Renal cortical epithelial cell (primary cell): ENCODE measurements around the gene CNKSR3. TPM values are rescaled to one million over a fixed set of nuclear protein-coding genes. Genes with fewer than 3 reads are reported as not detected.

Experiments used
- DNase-seq: peaks from one replicate; pipeline ENCODE4 v3.0.0-alpha.2; 2011; ENCODE audit warnings: low read depth
- total RNA-seq: library from RNA; depleted of rRNA; stranded (reverse); fragments of >200 nt; gene quantifications from 2 replicates; pipeline ENCODE4 v1.2.3, GENCODE V29; 2014

The CNKSR3 gene
- total RNA-seq, 1 donor from 2014 or later: 39.6 TPM

DNA sequence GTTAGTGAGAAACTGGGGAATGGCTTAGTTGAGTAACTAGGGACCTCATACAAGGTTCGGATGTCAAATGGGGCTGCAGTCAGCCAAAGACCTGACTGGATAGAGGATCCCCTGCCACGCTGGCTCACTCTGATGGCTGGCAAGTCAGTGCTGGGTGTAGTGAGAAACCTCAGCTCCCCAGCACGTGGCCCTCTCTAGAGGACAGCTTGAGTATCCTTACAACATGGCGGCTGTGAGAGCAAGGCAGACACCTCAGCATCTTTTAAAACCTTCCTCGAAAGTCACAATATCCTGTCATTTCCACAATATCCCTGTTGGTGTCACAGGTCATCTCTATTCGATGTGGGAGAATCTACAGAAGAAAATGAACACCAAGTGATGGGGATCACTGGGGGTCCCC, 127.2 kb downstream of the CNKSR3 start:
- no peak for DNase-seq

DNA sequence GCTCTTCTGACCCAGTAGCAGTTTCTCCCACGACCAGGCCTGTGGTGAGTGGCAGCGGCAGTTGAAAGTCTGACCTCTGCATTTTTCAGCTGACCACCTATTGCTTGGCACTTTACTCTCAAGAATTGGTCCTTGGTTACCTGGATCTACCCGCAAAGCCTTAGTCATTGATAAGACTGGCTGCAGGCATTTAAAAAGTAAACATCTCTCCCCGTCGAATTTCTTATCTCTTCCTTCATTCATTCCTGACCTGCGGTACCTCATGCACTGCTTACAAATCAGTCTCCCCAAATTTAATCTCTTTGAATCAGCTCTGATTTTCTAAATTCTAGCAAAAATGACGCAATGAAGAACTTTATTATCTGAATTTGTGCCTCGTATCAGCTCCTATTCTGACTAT, 127.7 kb downstream of the CNKSR3 start:
- no peak for DNase-seq

DNA sequence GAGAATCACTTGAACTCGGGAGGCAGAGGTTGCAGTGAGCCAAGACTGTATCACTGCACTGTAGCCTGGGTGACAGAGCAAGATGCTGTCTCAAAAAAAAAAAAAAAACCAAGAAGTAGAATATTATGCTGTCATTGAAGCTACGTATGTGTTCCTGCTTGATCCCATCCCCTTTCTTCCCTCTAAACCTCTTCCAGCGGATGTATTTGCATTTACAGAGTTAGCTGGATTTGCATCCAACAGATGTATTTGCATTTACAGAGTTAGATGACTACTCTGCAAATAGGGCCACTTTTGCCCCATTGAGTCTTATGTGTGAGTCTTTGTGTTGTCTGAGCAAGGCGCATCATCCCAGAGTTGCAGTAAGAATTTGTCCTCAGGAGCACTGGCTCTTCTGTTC, 128.9 kb downstream of the CNKSR3 start:
- no peak for DNase-seq

DNA sequence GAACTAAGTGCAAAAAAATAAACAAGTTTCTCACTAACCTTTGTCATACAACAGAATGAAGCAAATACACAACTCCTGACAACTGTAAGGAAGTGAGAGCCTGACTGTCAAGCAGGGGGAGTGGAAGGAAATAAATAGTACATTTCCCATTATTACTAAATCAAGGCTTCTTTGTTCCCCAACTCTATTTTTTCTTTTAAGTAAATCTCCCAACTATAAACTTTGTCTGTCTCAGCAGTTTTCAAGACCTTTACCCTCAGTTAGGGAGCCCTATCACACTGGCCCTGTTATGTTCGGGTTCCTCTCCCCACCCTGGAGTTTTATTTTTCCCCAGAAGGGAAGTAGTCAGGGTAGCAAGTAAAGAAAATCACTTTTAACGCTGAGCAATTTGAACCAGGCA, 129.7 kb downstream of the CNKSR3 start:
- DNase-seq: no peak

DNA sequence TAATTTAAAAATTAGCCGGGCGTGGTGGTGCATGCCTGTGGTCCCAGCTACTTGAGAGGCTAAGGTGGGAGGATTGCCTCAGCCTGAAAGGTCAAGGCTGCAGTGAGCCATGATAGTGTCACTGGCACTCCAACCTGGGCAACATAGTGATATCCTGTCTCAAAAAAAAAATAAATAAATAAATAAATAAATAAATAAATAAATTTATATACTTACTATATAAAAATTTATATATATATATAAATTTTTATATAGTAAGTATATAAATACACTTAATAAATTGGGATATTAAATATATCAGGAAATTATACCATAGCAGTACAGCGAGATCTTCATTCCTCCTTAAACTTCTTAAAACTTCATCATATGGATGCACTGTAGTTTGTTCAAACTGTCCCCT, 130.9 kb downstream of the CNKSR3 start:
- no peak for DNase-seq

DNA sequence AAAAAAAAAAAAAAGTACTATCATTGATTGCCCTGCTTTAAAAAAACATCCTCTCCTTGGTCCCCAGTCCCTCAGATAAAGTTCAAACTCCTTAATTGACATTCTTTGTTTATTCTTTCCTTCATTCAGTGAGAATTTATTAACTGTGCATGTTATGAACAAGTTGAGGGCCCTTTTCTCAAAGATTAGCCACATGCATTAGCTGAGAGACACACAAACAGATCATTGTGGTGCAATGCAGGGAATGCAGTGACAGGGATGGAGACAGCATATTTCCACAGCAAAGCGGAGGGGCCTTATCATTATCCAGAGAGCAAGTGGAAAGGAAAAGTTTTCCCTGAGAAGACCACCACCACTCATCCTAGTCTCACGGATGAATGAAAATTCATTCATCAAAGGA, 132.0 kb downstream of the CNKSR3 start:
- no peak for DNase-seq

DNA sequence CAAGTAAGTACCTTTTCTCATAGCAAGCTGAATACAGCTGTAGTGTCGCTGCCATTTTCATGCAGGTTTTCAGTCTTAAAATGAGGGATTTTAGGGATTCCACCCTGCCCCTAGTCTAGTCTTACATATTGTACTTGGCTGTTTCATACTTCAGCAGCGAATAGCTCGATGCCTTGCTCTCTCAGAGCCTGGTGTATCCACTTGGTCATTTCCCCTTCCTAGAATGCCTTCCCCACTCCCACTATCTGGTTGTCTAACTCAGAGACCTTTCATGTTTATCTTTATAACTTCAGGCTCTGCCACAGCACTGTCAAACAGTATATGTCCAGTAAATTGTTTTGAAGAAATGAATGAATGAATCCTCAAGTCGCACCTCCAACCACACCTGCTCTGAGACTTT, 132.8 kb downstream of the CNKSR3 start:
- no peak for DNase-seq

DNA sequence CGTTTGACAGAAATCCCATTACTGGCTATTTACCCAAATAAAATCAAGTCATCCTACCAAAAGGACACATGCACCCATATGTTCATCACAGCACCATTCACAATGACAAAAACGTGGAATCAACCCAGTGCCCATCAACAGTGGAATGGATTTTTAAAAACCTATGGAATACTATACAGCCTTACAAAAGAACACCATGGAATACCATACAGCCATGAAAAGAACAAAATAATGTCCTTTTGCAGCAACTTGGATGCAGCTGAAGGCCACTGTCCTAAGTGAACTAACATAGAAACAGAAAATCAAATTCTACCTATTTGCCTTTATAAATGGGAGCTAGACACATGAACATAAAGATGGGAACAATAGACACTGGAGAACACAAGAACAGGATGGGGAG, 136.5 kb downstream of the CNKSR3 start:
- no peak for DNase-seq

DNA sequence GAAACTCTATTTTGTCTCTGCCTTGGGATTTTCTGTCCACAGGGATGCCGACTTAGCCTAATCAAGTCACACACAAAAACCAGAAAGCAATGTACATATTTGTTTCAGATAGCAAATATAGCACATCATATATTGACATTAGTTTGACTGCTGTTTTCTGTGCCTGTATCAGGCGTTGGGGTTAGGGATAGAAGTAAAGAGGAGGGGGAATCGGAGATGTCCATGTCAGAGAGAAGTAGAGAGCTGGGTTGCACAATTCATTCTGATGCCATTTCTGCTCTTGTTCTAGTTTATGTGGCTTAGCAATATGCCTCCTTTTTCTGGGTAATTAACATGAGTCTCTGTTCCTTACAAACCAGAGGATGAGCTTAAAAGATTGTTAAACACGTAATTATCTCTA, 139.2 kb downstream of the CNKSR3 start:
- DNase-seq: no peak

DNA sequence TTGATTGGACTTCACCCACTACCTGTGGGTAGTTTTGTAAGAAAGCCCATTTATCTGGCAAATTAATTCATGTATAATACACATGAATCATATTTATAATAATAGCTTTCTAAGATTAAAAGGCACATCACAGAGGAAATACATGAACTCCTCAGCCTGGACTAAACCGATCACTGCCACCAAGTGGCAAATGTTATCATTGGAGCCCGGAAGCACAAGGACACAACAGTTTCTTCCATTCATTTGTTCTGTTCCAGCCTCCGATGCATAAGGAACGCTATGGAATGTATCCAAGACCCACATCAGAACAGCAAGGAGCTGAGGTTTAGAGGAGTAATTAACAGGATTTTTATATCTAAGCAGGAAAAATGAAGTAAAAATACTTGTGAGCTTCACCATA, 139.9 kb downstream of the CNKSR3 start:
- DNase-seq: peak; percentile 46

DNA sequence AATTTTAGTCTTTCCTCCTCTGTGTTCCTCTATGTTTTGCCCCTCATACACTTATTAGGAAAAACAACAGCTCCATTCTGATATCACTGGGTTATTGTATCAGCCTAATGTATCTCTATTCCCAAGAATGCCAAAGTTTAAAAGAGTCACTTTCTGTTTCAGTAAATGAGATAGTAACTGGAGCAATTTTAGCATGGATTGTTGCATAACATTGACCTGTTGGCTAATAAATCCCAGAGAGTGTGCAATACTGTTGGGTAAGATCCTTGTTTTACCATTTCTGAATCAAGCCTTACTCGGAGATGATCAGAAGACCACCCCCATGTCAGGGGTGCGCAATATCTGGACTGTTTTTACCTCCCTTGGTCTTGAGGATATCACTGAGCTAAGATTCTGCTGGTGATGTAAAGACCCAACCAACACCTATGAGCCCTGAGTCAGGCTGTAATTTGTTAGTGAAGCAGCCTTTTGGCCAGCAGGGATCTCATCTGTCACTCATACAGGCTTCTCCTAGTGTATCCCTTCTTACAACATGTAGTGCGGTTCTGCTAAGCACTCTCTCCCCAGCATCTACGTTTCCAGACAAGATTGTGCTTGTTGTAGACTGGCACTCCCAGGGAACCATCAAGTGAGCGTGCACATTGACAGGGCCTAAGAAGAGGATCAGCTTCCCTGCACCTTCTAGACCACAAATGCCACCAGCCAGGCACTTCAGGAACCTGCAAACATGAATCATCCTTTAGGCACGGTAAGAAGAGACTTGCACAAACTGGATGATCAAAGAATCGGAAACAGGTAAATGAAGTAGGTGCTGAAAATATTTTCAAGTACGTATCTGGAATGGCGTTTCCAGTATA, 142.4 kb downstream of the CNKSR3 start:
- DNase-seq: peak; percentile 60

DNA sequence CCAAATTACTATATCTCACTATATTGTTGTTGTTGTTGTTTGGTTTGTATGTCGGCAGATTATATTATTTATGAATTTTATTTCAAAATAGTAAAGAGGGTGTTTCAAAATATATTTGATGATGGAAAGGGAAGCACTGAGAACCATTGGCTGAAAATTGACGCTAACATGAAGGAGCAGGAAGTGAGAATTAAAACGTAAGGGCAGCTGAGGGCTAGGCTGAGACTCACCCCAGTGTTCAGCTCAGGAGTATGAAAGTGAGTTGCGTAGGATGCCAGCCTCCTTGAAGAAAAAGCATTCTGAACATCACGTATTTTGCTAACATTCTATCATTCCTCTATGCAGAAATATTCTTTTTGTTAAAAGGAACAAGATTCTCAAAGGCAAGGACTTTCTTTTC, 143.1 kb downstream of the CNKSR3 start:
- DNase-seq: no peak

DNA sequence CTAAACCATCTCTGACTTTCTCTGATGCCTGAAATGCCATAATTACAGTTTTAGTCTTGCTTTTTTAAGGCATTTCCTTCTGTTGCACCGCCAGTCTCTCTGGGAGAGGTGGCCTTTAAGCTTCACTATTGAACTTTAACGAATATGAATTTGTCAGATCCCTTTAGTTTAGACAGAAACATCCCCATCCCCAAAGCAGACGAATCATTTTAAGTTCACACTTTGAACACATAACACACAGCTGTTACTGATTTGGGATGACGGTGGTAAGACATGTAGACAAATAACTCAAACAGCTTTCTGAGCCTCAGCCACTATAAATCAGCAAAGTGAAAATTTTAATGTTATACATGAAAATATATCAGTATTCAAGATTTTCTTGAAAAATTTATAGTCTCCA, 146.7 kb downstream of the CNKSR3 start:
- DNase-seq: no peak

DNA sequence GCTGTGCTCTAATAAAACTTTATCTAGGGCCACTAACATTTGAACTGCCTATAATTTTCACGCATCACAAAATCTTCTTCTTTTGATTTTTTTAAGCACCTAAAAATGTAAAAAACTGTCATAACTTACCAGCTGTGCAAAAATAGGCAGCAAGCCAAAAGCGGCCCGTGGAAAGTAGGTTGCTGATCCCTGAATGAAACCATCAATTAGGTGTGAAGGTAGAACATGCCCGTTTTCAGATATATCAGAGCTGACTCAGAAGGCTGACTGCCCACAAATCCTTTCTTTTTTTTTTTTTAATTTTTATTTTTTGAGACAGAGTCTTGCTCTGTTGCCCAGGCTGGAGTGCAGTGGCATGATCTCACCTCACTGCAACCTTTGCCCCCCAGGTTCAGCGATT, 149.0 kb downstream of the CNKSR3 start:
- DNase-seq: peak; percentile 7

DNA sequence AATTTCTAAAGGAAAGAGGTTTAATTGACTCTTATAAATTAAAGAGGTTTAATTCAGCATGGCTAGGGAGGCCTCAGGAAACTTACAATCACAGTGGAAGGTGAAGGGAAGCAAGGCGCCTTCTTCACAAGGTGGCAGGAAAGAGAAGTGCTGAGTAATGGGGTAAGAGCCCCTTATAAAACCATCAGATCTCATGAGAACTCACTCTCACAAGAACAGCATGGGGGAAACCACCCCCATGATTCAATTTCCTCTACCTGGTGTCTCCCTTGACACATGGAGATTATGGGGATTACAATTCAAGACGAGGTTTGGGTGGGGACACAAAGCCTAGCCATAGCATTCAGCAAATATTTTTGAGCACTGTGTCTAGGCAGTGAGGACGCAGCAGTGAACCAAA, 150.0 kb downstream of the CNKSR3 start:
- no peak for DNase-seq

DNA sequence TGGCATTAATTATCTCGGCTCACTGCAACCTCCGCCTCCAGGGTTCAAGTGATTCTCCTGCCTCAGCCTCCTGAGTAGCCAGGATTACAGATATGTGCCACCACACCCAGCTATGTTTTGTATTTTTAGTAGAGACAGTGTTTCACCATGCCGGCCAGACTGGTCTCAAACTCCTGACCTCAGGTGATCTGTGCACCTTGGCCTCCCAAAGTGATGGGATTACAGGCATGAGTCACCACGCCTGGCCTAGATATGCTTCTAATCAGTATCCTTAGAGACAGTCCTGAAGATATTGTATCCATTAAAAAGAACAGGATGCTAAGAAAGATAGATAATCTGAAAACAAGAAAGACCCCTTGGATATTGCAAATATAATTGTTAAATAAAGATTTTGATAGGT, 150.8 kb downstream of the CNKSR3 start:
- no peak for DNase-seq

DNA sequence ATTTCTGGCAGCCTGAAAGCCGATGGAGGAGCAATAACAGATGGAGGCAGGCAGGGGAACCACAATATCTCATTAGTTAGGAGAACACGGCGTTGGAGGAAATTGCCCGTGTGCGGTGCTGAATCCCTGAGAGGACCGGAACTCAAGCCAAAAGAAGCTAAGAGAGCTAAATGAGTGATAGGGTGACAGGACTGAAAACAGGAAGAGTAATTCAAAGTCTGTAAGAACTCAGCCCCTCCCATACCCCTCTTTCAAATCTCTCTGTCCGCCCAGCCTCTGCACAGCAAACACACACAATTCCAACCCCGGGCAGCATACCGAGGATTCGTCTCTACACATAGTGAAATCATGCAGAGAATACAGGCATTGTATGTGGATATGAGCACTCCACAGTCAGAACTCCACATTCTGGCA, 151.3 kb downstream of the CNKSR3 start:
- no peak for DNase-seq

DNA sequence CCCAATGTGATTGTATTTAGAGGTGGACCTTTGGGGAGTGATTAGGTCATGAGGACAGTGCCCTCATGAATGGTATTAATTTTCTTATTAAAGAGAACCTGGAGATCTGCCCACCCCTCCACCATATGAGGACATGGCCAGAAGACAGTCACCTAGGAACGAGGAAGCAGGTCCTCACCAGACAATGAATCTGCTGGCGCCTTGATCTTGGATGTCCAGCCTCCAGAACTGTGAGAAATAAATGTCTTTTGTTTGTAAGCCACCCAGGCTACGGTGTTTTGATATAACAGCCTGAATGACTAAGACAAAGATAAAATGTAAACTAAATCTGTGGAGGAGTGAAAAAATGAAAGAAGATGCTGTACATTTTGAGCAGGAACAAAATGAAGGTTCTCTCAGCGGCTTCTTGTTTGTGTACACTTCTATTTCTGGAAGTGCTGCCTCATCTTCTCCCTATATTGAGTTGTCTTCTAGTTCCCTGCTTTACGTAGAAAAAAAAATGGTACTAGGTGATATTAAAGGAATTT, 152.4 kb downstream of the CNKSR3 start:
- no peak for DNase-seq

DNA sequence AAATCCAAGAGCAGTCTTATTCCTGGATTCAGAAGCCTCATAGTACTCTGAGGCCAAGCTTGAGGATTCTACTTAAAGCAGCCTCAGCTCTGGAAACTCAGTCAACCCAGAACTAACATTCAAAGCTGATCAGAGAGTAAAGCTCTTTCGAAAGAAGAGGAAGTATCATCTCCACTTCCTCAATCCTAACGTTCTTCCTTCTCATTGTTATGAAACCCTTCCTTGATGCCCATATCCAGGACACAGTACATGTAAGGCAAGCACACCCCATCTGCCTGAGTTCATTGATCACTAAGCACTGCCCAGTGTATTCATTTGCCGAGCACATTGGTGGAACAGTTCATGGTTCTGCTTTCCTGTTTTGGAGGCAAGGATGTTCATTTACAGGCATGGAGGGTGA, 153.8 kb downstream of the CNKSR3 start, which contains the start of gene IPCEF1:
Gene IPCEF1, minus strand, starts transcription at position 114 of the 400 bp plus-strand sequence. CDS start 90,856 bp downstream, outside the sequence.
- DNase-seq: no peak

DNA sequence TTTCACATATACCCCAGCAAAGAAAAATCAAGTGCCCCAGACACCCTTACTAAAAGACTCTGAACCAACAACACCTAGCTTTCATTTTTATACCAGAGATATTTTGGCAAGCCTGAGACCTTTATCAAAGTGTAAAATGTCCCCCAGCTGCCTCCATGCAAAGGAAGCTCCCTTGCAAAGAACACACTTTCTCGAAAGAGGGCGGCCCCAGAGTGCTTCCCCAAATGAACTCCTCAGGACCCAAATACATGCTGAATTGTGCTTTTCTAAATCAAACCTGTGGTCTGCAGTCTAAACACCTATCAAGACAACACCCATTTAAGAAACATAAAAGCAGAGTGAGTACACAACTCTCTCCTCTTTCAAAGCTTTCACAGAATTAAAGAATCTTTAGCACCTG, 154.4 kb downstream of the CNKSR3 start:
- DNase-seq: no peak

DNA sequence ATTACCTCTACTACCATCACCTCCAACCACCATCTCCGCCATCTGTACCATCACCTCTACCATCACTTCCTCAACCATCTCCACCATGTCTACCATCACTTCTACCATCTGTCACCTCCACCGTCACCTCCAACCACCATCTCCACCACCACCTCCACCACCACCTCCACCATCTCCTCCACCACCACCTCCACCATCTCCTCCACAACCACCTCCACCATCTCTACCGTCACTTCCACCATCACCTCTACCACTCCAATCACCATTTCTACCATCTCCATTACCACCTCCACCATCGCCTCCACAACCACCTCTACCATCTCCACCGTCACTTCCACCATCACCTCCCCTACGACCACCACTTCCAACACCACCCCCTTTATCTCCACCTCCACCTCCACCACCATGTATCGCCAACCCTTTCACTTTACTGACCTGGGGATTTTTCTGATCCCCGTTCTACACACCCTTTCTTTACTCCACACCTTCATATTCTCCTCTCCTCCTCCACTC, 156.2 kb downstream of the CNKSR3 start:
- DNase-seq: no peak

DNA sequence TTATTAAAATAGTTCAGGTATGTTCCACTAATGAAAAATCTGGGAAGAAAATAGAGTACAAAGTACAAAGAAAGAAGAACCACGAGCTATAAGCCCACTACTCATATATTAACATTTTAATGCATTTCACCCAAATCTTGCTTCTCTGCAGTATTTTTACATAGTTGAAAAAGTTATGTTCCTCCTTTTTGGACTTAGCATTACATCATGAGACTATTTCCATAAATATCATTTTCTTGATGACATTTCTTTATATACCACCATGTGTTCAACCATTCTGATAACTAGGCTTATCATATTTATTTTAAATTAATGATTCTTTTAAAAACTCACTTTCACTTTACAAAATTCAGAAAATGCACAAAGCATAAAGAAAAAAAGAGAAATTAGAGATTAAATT, 156.9 kb downstream of the CNKSR3 start:
- DNase-seq: no peak

DNA sequence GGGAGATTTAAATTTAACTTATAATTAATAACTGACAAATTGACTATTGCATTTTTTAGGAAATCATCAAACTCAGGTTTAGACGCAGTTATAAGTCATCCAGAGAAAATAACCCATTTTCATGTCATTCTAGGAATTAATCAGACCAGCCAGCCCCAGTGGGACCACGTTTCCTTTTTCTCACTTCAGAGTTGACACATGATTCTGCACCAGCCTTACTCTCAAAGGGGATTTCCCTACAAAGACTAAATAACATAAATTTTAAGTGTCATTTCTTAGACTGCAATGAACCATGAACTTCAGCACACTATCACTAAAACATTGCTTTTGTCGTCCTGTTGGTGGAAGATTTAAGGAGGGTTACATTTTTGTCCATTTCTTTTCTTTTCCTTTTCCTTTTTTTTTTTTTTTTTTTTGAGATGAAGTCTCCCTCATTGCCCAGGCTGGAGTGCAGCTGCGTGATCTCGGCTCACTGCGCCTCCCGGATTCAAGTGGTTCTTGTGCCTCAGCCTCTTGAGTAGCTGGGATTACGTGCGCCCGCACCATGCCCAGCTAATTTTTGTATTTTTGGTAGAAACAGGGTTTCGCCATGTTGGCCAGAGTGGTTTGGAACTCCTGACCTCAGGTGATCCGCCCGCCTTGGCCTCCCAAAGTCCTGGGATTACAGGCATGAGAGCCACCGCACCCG, 157.4 kb downstream of the CNKSR3 start:
- no peak for DNase-seq
